Measurements from ENCODE around the gene SARDH. TPM values are rescaled to one million over a fixed set of nuclear protein-coding genes. Genes with fewer than 3 reads are reported as not detected.
A peak's percentile ranks its signal among the peaks of the same experiment; 100 is the strongest.

The SARDH gene
- total RNA-seq, 4 donors from 2014 or later: 0.47 to 5.0 (median 0.95) TPM

DNA sequence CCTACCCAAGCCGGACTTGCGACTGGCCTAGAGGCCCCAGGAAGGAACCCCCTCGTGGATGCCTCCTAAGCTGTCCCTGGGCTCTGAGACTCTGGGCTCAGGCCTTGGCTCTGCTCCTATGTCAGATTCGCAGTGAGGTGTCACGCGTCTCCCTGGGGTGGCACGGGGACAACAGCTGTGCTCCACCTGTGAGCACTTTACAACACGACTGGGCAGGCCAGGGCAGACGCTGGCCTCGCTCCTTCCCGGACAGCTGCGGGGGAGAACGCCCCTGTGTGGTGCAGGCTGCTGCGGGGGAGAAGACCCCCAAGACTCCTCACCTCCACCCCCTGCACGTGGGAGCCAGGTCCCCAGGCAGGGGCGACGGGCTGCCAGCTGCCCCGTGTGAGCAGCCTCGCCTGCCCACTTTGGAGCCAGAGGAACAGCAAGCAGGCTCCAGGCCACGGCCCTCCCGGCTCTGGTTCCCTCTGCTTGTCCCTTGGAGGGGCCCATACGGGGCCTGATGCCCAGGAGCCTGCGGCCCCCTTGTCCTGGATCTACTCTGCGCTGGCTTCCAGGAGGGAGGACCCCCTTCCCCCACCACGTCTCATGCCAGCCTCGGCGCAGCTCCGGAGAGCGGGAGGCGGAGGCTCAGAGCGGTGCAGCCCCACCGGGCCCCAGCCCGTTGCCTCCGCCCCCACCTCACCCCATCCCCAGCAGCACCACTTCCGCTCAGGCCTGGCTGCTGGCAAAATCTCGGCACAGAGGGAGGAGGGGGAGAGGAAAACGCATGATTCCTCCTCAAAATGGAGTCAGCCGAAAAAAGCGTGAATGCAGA, 36.0 kb downstream of the SARDH start:
- Histone ChIP-seq H3K27me3 (no peaks in the 10 kb centered on the region), H3K4me1 (peaks cover 0 to 17% (median 9%) of the 10 kb centered on the region in 4 donors), H3K4me3 (peak overlapping the region; percentile 7 to 42 (median 31)), H3K9me3 (no peaks in the 10 kb centered on the region), H3K36me3 (no peaks in the 10 kb centered on the region), H3K27ac (peak overlapping the region; percentile 9 to 81 (median 40))
- peak; percentile 50 to 69 (median 65) for DNase-seq
- TF ChIP-seq, protein P1, sequence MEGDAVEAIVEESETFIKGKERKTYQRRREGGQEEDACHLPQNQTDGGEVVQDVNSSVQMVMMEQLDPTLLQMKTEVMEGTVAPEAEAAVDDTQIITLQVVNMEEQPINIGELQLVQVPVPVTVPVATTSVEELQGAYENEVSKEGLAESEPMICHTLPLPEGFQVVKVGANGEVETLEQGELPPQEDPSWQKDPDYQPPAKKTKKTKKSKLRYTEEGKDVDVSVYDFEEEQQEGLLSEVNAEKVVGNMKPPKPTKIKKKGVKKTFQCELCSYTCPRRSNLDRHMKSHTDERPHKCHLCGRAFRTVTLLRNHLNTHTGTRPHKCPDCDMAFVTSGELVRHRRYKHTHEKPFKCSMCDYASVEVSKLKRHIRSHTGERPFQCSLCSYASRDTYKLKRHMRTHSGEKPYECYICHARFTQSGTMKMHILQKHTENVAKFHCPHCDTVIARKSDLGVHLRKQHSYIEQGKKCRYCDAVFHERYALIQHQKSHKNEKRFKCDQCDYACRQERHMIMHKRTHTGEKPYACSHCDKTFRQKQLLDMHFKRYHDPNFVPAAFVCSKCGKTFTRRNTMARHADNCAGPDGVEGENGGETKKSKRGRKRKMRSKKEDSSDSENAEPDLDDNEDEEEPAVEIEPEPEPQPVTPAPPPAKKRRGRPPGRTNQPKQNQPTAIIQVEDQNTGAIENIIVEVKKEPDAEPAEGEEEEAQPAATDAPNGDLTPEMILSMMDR (IDR thresholded peaks at IDR 0.05): no peak
- no peak for TF ChIP-seq POLR2A (IDR thresholded peaks at IDR 0.05)

DNA sequence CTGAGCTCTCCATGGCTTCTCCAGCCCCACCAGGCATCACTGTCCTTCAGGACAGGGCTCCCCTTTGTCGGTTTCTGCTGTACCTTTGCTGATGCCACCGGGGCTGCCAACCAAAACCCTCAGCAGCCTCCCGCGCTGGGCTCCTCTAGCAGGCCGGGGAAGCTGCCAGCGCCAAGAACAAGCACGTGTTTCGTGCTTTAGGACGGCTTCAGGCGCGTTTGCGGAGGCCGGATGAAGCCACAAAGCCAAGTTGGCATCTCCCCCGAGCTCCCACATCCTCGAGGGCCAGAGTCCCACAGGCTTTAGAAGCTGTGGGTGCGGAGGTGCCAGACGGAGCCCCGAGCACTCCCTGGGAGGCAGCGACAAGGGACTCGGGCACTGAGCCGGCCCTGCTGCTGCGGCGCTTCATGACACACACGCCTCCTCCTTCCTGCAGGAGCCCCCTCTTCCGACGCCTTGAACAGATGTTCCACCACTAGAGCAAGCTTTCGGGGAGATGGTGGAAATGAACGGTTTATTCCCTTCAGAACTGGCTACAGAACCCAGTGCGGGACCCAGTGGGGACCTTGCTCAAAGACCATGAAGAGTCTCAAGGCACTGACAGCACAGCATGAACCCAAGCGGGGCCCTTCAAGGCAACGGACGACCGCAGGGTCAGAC, 36.7 kb downstream of the SARDH start:
- no peaks in the 10 kb centered on the region for H3K9me3 ChIP-seq
- no peak for TF ChIP-seq POLR2A (IDR thresholded peaks at IDR 0.05)
- TF ChIP-seq, protein P1 (IDR thresholded peaks at IDR 0.05): no peak
- no peaks in the 10 kb centered on the region for H3K36me3 ChIP-seq
- H3K27me3 ChIP-seq: no peaks in the 10 kb centered on the region
- H3K4me1 ChIP-seq: peaks cover 0 to 17% (median 9%) of the 10 kb centered on the region in 4 donors
- peak overlapping the region; percentile 13 to 81 (median 46) for H3K27ac ChIP-seq
- peak in 2 of 3 donors; percentile 31 to 50 for DNase-seq
- peak overlapping the region in 3 of 4 donors; percentile 7 to 42 (median 32) for H3K4me3 ChIP-seq

DNA sequence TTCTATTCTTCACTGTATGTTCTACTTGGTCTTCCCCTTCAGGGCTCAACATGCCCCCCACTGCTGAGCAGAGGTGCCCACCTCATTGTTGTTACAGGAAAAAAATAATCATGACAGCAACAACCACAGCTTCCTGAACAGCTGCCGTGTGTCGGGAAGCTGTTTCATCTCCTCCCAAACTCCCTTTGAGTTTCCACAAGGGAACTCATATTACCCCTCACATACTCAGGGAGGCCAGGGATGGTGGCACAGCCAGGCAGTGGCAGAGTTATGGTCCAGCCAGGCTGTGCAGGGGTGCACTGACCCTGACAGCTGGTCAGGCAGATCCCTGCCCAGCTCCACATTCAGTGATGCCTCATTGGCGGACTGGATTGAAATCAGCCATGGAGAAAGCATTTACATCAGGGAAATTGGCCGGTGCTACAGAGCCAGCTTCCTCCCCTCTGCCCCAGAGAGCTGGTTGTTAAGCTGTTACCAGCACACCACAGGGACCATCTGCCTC, 37.3 kb downstream of the SARDH start:
- Histone ChIP-seq H3K9me3 (no peaks in the 10 kb centered on the region), H3K27ac (peak overlapping the region in 3 of 4 donors; percentile 13 to 81 (median 67)), H3K27me3 (no peaks in the 10 kb centered on the region), H3K4me1 (peaks cover 0 to 17% (median 9%) of the 10 kb centered on the region in 4 donors), H3K36me3 (no peaks in the 10 kb centered on the region), H3K4me3 (peak overlapping the region in 1 of 4 donors; percentile 18)
- TF ChIP-seq, protein P1 (IDR thresholded peaks at IDR 0.05): no peak
- TF ChIP-seq POLR2A (IDR thresholded peaks at IDR 0.05): no peak
- no peak for DNase-seq

GRCh38 chr9:133699546-133699945, 38.6 kb downstream of the SARDH start:
- TF ChIP-seq POLR2A (IDR thresholded peaks at IDR 0.05): no peak
- TF ChIP-seq, protein P1 (IDR thresholded peaks at IDR 0.05): peak in 1 of 6 experiments; percentile 1
- no peak overlapping the region for H3K27ac ChIP-seq

GRCh38 chr9:133696071-133696472, 42.1 kb downstream of the SARDH start:
- Histone ChIP-seq H3K4me3 (no peak overlapping the region), H3K4me1 (peaks cover 0 to 2% (median 0%) of the 10 kb centered on the region in 4 donors), H3K9me3 (no peaks in the 10 kb centered on the region), H3K27ac (no peak overlapping the region), H3K36me3 (no peaks in the 10 kb centered on the region), H3K27me3 (no peaks in the 10 kb centered on the region)
- TF ChIP-seq, protein P1 (IDR thresholded peaks at IDR 0.05): no peak
- no peak for TF ChIP-seq POLR2A (IDR thresholded peaks at IDR 0.05)
- DNase-seq: no peak

More at GRCh38 chr9:133699546-133699945, 38.6 kb downstream of the SARDH start:
- no peak overlapping the region for H3K4me3 ChIP-seq
- H3K27me3 ChIP-seq: no peaks in the 10 kb centered on the region
- DNase-seq: no peak
- H3K36me3 ChIP-seq: no peaks in the 10 kb centered on the region
- H3K9me3 ChIP-seq: no peaks in the 10 kb centered on the region
- H3K4me1 ChIP-seq: peaks cover 0 to 17% (median 9%) of the 10 kb centered on the region in 4 donors
